Nephron (organoid): ENCODE data around the gene MLLT10.

Experiments used
- H3K27ac Mint-ChIP-seq, 3 experiments: 2 replicates each; pipeline ENCODE4 v1.8.0; 2020; ENCODE audit warnings: mixed read lengths in 3 of 3, mild to moderate bottlenecking in 2 of 3, moderate library complexity in 1 of 3
- H3K27me3 Mint-ChIP-seq: 2 replicates; pipeline ENCODE4 v1.8.0; 2021; ENCODE audit warnings: low read depth, mild to moderate bottlenecking, moderate library complexity, mixed read lengths
- H3K36me3 Mint-ChIP-seq: 2 replicates; pipeline ENCODE4 v1.8.0; 2020; ENCODE audit warnings: low read depth, mixed read lengths
- H3K4me1 Mint-ChIP-seq: 2 replicates; pipeline ENCODE4 v1.8.0; 2020; ENCODE audit warnings: mixed read lengths
- H3K4me3 Mint-ChIP-seq, 3 experiments: 2 replicates each; pipeline ENCODE4 v1.8.0; 2020; ENCODE audit warnings: mild to moderate bottlenecking in 3 of 3, mixed read lengths in 3 of 3, moderate library complexity in 2 of 3
- H3K9me3 Mint-ChIP-seq: 2 replicates; pipeline ENCODE4 v1.8.0; 2020; ENCODE audit warnings: mixed read lengths
- CTCF ChIP-seq, 3 experiments: fragments of 200-600 bp; sonication (generic); IDR thresholded peaks; one replicate each; pipeline ENCODE4 v1.5.0; 2021; ENCODE audit warnings: antibody characterized with exemption in 3 of 3; ENCODE audit not compliant: unreplicated experiment in 3 of 3

The MLLT10 gene

DNA sequence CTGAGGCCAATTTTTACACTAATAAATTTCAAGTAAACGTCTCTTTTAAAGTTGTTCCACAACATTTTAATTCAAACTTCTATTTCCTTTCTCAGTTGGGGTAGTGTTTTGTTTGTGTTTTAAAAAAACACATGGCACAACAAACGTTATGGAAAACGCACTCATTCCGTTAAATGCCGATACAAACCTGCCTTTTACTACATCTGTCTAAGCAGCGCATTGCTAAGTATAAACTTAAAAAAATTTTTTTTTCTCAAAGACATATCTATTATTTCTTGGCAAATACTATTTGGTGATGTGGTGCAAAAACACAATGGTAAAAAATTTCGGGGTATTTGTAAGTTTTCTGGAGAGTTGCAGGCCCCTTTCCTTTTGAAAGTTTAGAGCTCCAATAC lies 9.9 kb upstream of the MLLT10 start:
- Mint-ChIP-seq H3K27ac (peak overlapping the region; percentile 99), H3K4me1 (peaks cover 72% of the 10 kb centered on the region)
- TF ChIP-seq CTCF (IDR thresholded peaks at IDR 0.05; ENCODE audit: unreplicated experiment in 3 of 3): no peak

GRCh38 chr10:21524526-21525366 lies 9.3 kb upstream of the MLLT10 start:
- no peak for TF ChIP-seq CTCF (IDR thresholded peaks at IDR 0.05; ENCODE audit: unreplicated experiment in 3 of 3)
- H3K27ac Mint-ChIP-seq: peak overlapping the region; percentile 99
- H3K4me1 Mint-ChIP-seq: peaks cover 71% of the 10 kb centered on the region
- no peaks in the 10 kb centered on the region for H3K36me3 Mint-ChIP-seq
- peaks cover 11% of the 10 kb centered on the region for H3K27me3 Mint-ChIP-seq
- peak overlapping the region; percentile 85 to 91 (median 88) for H3K4me3 Mint-ChIP-seq
- no peaks in the 10 kb centered on the region for H3K9me3 Mint-ChIP-seq

More for the DNA sequence above, 9.9 kb upstream of the MLLT10 start:
- Mint-ChIP-seq H3K9me3 (no peaks in the 10 kb centered on the region), H3K36me3 (no peaks in the 10 kb centered on the region), H3K4me3 (peak overlapping the region; percentile 85 to 91 (median 88)), H3K27me3 (peaks cover 7% of the 10 kb centered on the region)

DNA sequence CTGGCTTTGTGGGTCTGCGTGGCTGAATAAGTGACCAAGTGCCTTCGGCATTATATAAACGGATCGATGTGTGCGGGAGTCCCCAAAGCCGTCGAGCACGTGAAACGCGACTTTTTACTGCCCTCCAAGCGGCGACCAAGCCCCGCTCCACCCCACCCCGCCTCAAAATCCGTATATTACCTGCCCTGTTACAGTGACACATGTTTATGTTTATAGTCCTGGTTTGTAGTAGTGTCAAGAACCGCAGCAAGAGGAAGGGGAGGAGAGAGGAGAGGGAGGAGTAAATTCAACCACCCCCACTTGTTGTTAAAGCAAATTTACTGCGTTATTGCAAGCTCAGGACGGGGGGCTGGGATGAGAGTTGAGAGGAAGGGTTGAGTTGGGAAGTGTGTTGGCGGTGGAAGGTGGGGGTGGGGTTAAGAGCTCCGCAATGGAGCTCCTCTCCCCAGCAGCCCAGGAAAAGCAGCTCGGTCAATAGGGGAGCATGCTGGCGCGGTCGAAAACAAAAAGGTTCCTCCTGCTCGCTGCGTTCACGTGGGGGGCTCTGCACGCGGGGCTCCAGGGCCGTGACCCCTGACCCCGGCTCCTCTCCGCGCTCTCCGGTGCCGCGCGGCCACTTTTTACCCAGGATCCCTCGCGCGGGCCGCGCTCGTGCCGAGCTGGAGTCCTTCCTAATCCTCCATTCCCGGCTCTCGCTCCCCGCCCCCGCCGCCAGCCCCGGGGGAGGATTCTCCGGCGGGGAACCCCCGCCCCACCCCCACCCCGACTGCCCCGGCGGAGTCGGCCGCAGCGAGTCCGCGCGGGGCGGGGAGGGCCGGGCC lies 8.5 kb upstream of the MLLT10 start, which contains the start of gene SKIDA1:
TSS of gene SKIDA1 (minus strand) at position 316 of the 821 bp plus-strand sequence. CDS start 7,860 bp downstream, outside the sequence.
- H3K4me3 Mint-ChIP-seq: peak within 1 kb of the TSS; percentile 90 to 98 (median 93)
- no peaks in the 10 kb centered on the region for H3K9me3 Mint-ChIP-seq
- no peaks in the 10 kb centered on the region for H3K36me3 Mint-ChIP-seq
- H3K4me1 Mint-ChIP-seq: peaks cover 62% of the 10 kb centered on the region
- no peak for TF ChIP-seq CTCF (IDR thresholded peaks at IDR 0.05; ENCODE audit: unreplicated experiment in 3 of 3)
- H3K27ac Mint-ChIP-seq: peak within 1 kb of the TSS; percentile 99
- H3K27me3 Mint-ChIP-seq: peaks cover 11% of the 10 kb centered on the region

- Mint-ChIP-seq H3K36me3 (no peaks in the 10 kb centered on the region), H3K27me3 (peaks cover 11% of the 10 kb centered on the region), H3K27ac (peak overlapping the region; percentile 99), H3K4me3 (peak overlapping the region; percentile 90 to 98 (median 93)), H3K9me3 (no peaks in the 10 kb centered on the region), H3K4me1 (peaks cover 56% of the 10 kb centered on the region)
- TF ChIP-seq CTCF (IDR thresholded peaks at IDR 0.05; ENCODE audit: unreplicated experiment in 3 of 3): no peak
Observed at GRCh38 chr10:21526188-21526859, 7.7 kb upstream of the MLLT10 start.

- Mint-ChIP-seq H3K4me1 (peaks cover 50% of the 10 kb centered on the region), H3K36me3 (no peaks in the 10 kb centered on the region), H3K27ac (peak overlapping the region; percentile 99), H3K4me3 (peak overlapping the region; percentile 90 to 98 (median 93)), H3K27me3 (peaks cover 11% of the 10 kb centered on the region), H3K9me3 (no peaks in the 10 kb centered on the region)
- TF ChIP-seq CTCF (IDR thresholded peaks at IDR 0.05; ENCODE audit: unreplicated experiment in 3 of 3): no peak
Observed at GRCh38 chr10:21526860-21527597, 7.0 kb upstream of the MLLT10 start.
